HG03139 (cell line): ENCODE measurements around the gene ABCA4.

Experiments
- ATAC-seq: cut with Tn5 transposase; IDR thresholded peaks from one replicate; pipeline ENCODE4 v1.9.1; 2021; ENCODE audit not compliant: unreplicated experiment

ABCA4 gene

GRCh38 chr1:93988634-93989350 lies 132.2 kb downstream of the ABCA4 start:
- no peak for ATAC-seq

GRCh38 chr1:93981274-93981667 lies 139.7 kb downstream of the ABCA4 start:
- ATAC-seq, result no peak

GRCh38 chr1:93980320-93981273 lies 140.4 kb downstream of the ABCA4 start:
- no peak for ATAC-seq

- no peak for ATAC-seq
These were observed 141.1 kb downstream of the ABCA4 start for GRCh38 chr1:93979718-93980319.

- no peak for ATAC-seq
These were observed 141.8 kb downstream of the ABCA4 start for GRCh38 chr1:93979040-93979717.

- ATAC-seq, result no peak
These were observed 143.4 kb downstream of the ABCA4 start for GRCh38 chr1:93977598-93977945.

- ATAC-seq, result no peak
These were observed 144.0 kb downstream of the ABCA4 start for GRCh38 chr1:93976711-93977597.

- ATAC-seq, result no peak
These were observed 144.7 kb downstream of the ABCA4 start for GRCh38 chr1:93976291-93976690.

GRCh38 chr1:93972341-93972740 lies 148.6 kb downstream of the ABCA4 start:
- ATAC-seq, result no peak

- no peak for ATAC-seq
These were observed 151.1 kb downstream of the ABCA4 start for GRCh38 chr1:93969887-93970286.

GRCh38 chr1:93969371-93969770 lies 151.6 kb downstream of the ABCA4 start:
- no peak for ATAC-seq

GRCh38 chr1:93967306-93967705 lies 153.6 kb downstream of the ABCA4 start:
- no peak for ATAC-seq

- no peak for ATAC-seq
These were observed 155.1 kb downstream of the ABCA4 start for GRCh38 chr1:93965888-93966287.

GRCh38 chr1:93965256-93965655 lies 155.7 kb downstream of the ABCA4 start:
- no peak for ATAC-seq

GRCh38 chr1:93964777-93965200 lies 156.2 kb downstream of the ABCA4 start:
- no peak for ATAC-seq

GRCh38 chr1:93964096-93964776 lies 156.7 kb downstream of the ABCA4 start:
- ATAC-seq, result no peak

- no peak for ATAC-seq
These were observed 157.4 kb downstream of the ABCA4 start for GRCh38 chr1:93963585-93963984.

GRCh38 chr1:93961906-93962305 lies 159.0 kb downstream of the ABCA4 start:
- no peak for ATAC-seq

- no peak for ATAC-seq
These were observed 159.5 kb downstream of the ABCA4 start for GRCh38 chr1:93961443-93961842.
